Spleen (tissue), 7 donors: ENCODE results near the gene PSMD1.

Source experiments
- POLR2A ChIP-seq, 3 donors: fragments of 450-650 bp; IDR thresholded peaks; one replicate each; pipeline ENCODE4 v1.5.1; 2017; ENCODE audit warnings: antibody characterized with exemption in 3 of 3, mild to moderate bottlenecking in 1 of 3
- POLR2AphosphoS5 ChIP-seq, 3 donors: sonication (generic); formaldehyde crosslinking; IDR thresholded peaks; one replicate each; pipeline ENCODE4 v1.5.1; 2017; ENCODE audit warnings: antibody characterized with exemption in 3 of 3
- TF ChIP-seq, protein P1 (sequence below), 11 experiments: fragments of 200-600 bp in 7 of 11; fragments of 450-650 bp in 4 of 11; sonication (generic) in 4 of 11; IDR thresholded peaks in 8 of 11; conservative IDR thresholded peaks in 3 of 11; 1 replicate in 7 of 11; 2 replicates in 4 of 11; pipeline versions ENCODE4 v1.4.0 to v1.8.0; 2016 to 2021; ENCODE audit warnings: antibody characterized with exemption in 11 of 11, inconsistent platforms in 4 of 11, mild to moderate bottlenecking in 1 of 11
- donor health status: DM: no; HTN: no; CAD: no; lungs with moderate emphysema.
- donor health status: DM: no; HTN: no; CAD: no.
- donor health status: DM: no; HTN: no; CAD: no.

DNA sequence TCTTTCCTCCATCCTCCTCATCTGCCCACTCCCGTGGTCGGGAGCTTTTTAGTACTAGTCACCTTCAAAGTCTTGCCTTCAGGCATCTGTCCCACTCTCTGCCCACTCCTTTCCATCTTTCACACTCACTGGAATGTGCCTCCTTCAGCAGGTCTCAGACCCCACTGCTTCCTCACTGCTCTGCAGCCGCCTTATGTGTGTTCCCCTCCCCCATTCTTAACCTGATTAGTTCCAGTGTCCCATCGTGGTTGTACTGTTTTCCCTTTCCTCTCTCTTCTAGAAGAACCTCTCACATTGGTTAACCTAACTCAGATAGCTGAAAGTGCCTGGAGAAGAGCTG lies 144.8 kb downstream of the PSMD1 start:
- TF ChIP-seq POLR2AphosphoS5 (IDR thresholded peaks at IDR 0.05) (no peak), POLR2A (IDR thresholded peaks at IDR 0.05) (no peak)
- TF ChIP-seq, protein P1, sequence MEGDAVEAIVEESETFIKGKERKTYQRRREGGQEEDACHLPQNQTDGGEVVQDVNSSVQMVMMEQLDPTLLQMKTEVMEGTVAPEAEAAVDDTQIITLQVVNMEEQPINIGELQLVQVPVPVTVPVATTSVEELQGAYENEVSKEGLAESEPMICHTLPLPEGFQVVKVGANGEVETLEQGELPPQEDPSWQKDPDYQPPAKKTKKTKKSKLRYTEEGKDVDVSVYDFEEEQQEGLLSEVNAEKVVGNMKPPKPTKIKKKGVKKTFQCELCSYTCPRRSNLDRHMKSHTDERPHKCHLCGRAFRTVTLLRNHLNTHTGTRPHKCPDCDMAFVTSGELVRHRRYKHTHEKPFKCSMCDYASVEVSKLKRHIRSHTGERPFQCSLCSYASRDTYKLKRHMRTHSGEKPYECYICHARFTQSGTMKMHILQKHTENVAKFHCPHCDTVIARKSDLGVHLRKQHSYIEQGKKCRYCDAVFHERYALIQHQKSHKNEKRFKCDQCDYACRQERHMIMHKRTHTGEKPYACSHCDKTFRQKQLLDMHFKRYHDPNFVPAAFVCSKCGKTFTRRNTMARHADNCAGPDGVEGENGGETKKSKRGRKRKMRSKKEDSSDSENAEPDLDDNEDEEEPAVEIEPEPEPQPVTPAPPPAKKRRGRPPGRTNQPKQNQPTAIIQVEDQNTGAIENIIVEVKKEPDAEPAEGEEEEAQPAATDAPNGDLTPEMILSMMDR (IDR thresholded peaks at IDR 0.05 in 8 of 11, conservative IDR thresholded peaks at IDR 0.05 in 3 of 11): no peak
